ENCODE data around the gene GM2A. TPM values are rescaled to one million over a fixed set of nuclear protein-coding genes. Genes with fewer than 3 reads are reported as not detected.
"Not testable (repeated sequence)": the region's sequence is repeated elsewhere in the genome, so short reads cannot be mapped to it uniquely, and the experiment has no call there.

Gene GM2A
- polyA plus RNA-seq, 3 donors, result 27.2 to 29.3 (median 27.4) TPM

- DNase-seq, result no peak
These were observed 28.1 kb downstream of the GM2A start for GRCh38 chr5:151281001-151281639.

GRCh38 chr5:151283120-151283825 is 30.3 kb downstream of the GM2A start:
- DNase-seq, result no peak

DNA sequence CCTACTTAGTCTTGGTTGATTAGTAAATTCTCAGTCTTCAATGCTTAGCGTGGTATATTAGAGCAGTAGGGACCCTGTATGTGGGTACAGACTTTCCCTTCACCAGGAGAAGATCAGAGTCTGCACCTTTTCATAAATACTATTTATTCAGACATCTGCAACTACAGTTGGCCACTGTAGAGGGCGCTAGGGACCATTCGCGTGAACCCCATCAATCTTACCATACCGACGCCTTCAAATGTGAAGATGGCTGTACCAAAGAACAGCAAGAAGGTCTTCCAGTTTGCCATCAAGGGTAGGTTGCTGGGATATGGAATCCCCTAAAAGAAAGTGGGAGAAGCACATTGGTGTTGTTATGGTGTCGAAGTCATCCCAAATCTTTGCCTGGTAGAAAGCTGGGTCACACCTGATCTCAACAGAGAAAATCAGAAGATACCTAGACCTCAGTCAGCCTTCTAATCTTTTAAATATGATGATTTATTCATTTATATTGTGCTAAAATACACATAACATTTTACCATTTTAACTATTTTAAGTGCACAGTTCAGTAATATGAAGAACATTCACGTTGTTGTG is 31.5 kb downstream of the GM2A start:
- DNase-seq, result no peak

GRCh38 chr5:151285683-151286082 is 32.7 kb downstream of the GM2A start:
- no peak for DNase-seq

DNA sequence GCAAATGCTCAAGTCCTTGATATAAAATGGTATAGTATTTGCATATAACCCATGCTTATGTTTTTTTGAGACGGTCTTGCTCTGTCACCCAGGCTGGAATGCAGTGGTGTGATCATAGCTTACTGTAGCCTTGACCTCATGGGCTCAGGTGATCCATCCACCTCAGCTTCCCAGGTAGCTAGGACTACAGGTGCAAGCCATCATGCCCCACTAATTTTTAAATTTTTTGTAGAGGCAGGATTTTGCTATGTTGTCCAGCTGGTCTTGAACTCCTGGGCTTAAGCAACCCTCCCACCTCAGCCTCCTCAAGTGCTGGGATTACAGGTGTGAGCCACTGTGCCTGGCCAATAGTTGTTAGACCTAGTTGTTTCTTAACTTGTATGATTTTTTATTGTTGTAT is 33.3 kb downstream of the GM2A start:
- no peak for DNase-seq

- no peak for DNase-seq
These were observed 35.2 kb downstream of the GM2A start for GRCh38 chr5:151288180-151288579.

GRCh38 chr5:151293624-151294023 is 40.6 kb downstream of the GM2A start:
- DNase-seq, result no peak

DNA sequence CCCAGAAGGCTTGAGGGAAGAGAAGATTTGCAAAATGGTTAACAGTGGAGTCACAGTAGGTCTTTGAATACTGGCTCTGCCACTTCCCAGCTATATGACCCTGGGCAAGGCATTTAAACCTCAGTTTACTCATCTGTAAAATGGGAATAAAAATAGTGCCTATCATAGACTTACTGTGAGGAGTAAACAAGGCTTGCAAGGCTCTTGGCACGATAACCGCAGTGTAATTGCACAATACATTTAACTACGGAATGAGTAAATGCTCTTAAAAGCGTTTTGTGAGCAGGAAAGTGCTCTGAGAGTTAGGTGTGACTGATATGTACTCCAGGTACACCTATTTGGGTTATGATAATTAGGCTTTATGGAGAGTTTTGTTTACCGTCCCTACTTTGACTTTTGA is 42.2 kb downstream of the GM2A start:
- no peak for DNase-seq

DNA sequence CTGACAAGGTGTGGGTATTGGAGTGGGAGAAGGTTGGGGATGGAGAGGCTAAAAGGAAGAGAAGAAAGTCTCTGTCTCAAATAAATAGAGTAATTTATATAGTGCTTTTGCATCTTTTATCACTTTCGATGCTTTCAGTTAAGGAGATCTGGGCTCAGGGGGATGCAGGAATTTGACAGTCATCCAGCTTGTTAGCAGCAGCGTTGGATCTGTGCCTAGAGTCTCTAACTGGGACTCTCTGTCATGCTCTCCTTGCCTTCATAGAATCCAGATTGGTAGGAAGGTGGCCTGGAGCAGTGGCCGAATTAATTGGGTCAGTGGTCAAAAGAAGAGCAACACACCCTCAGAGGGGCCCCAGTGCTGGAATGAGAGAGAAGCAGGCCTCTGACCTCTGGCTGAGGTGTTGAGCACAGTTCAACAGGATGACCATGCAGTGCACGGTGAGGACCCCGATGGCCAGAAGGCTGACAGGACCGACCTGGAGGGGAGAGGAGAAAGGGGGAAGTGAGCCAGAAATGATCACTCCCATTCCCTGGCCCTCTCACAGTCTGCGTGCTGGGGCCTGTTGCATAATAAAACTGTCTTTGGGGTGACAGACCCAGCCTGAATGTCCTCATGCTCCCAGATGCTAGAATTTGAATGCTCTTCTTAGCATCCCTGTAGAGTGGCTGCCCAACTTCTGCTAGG is 42.9 kb downstream of the GM2A start:
- no peak for DNase-seq

DNA sequence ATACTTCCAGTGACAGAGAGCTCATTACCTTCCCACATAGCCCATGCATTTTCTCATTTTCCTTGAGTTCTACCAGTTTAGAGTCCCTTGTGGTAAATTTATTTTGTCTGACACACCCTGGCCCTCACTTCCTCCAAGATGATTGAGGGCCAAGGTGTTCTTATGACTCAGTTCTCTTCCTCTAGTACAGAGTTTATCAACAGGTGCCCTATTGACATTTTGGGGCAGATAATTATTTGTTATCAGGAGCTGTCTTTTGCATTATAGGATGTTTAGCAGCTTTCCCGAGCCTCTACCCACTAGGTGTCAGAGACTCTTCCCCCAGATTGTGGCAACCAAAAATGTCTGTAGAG is 43.5 kb downstream of the GM2A start:
- DNase-seq, result no peak

- no peak for DNase-seq
These were observed 44.0 kb downstream of the GM2A start for GRCh38 chr5:151296974-151297373.

- DNase-seq, result no peak
These were observed 45.3 kb downstream of the GM2A start for GRCh38 chr5:151298063-151298855.

- no peak for DNase-seq
These were observed 50.7 kb downstream of the GM2A start, which contains the start of gene SLC36A3 for GRCh38 chr5:151303666-151304065. TSS of gene SLC36A3 (minus strand) at chr5:151303766. CDS start at chr5:151303354, 412 bp downstream.

DNA sequence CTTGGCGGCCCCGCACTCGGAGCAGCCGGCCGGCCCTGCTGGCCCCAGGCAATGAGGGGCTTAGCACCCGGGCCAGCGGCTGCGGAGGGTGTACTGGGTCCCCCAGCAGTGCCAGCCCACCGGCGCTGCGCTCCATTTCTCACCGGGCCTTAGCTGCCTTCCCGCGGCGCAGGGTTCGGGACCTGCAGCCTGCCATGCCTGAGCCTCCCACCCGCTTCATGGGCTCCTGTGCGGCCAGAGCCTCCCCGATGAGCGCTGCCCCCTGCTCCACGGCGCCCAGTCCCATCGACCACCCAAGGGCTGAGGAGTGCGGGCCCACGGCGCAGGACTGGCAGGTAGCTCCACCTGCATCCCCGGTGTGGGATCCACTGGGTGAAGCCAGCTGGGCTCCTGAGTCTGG is 56.3 kb downstream of the GM2A start:
- DNase-seq, result not testable (repeated sequence)

DNA sequence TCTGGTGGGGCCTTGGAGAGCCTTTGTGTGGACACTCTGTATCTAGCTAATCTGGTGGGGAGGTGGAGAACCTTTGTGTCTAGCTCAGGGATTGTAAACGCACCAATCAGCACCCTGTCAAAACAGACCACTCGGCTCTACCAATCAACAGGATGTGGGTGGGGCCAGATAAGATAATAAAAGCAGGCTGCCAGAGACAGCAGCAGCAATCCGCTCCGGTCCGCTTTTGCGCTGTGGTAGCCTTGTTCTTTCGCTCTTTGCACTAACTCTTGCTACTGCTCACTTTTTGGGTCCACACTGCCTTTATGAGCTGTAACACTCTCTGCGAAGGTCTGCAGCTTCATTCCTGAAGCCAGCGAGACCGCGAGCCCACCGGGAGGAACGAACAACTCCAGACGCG is 56.8 kb downstream of the GM2A start:
- not testable (repeated sequence) for DNase-seq

DNA sequence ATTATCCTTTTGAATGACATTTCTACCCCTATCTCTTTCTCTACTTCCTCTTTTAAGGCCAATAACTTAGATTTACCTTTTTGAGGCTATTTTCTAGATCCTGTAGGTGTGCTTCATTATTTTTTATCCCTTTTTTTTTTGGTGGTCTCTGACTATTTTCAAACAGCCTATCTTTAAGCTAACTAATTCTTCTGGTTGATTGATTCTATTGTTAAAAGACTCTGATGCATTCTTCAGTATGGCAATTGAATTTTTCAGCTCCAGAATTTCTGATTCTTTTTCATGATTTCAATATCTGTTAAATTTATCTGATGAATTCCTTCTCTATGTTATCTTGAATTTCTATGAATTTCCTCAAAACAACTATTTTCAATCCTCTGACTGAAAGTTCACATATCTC is 57.9 kb downstream of the GM2A start:
- DNase-seq, result no peak

DNA sequence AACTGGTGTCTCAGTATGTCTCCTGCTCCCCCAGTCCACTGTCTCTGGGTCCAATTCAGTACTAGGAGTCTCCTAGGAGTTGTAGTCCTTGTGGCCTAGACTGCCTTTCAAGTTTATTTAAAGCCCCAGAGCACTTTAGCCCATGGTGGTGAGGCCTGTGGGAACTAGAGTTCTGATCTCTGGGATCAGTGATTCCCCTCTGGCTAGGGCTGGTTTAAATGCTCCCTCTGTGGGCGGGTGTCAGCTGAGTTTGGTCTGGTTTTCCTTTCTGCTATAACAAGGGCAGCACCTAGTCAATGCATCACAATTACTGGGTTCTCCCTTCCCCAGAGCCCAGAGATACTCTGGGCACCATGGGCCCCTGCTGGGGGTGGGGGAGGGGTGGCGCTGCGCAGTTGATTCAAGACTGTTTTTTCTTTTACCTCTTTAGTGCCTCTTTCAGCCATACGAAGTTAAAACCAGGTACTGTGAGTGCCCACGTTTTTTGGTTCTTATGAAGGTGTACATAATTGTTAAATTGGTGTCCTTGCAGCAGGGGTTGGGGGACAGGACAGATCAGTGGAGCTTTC is 59.9 kb downstream of the GM2A start:
- DNase-seq, result no peak

- DNase-seq, result no peak
These were observed 60.4 kb downstream of the GM2A start for GRCh38 chr5:151313357-151313756.

DNA sequence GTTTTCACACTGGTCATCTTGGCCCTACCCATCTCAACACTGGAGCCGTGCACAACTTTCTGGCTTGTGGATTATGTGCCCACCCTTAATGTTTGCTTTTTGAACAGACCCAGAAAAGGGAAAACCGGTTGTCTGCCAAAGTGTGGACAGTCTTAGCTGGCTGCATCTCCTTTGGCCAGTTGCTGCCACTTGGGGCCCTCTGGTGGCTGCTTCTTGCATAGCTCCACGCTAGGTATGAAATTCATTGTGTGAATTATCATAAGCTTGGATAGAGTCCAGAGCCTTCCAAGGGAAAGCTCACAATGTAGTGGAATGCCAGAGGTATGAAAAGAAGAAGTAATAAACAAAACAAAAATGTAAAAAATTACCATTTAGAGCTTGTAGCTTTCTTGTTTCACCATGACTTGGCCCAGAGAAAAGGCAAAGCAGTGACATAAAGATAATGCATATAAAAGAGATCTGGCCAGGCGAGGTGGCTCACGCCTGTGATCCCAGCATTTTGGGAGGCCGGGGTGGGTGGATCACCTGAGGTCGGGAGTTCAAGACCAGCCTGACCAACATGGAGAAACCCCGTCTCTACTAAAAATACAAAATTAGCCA is 63.1 kb downstream of the GM2A start:
- peak; percentile 57 for DNase-seq

GRCh38 chr5:151317871-151318270 is 64.9 kb downstream of the GM2A start:
- no peak for DNase-seq
